Measurements from ENCODE around the gene RPL3.
"Not testable (repeated sequence)": the region's sequence is repeated elsewhere in the genome, so short reads cannot be mapped to it uniquely, and the experiment has no call there.

The RPL3 gene

GRCh38 chr22:39350757-39351688 is 31.6 kb upstream of the RPL3 start:
- no peak for DNase-seq

DNA sequence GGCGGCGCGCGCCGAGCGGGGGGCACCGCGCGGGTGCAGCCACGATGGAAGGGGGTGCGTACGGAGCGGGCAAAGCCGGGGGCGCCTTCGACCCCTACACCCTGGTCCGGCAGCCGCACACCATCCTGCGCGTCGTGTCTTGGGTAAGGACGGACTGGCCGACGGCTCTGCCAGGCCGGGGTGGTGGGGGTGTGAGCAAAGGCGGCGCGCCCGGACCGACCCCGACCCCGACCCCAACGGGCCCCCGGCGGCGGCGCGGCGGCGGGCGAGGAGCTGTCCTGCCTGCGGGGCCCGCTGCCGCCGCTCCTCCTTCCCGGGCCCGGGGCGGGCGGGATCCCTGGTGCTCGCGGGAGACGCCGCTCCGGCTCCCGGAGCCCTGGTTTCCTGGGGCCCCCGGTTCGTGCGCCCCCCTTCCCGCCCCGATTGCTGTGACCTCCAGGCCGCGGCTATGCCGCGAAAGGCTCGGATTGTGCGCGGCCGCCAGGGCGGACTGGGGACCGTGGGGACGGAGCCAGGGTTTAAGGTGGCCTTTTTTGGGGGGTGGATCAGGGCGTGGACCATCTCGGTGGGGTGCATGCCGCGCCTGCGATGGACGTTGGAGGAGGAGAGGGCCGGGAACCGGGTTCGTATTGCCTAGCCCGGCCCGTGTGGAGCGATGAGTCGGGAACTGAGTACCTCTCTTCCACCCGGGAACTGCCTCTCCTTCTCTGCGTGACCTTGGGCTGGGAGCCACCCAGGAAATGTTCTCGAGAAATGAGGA is 30.7 kb upstream of the RPL3 start, which contains the start of gene SYNGR1:
Gene SYNGR1 (plus strand): TSS at position 25 of the 760 bp plus-strand sequence. CDS start 20 bp downstream, at position 45.
- DNase-seq: peak in 1 of 2 donors; percentile 11

GRCh38 chr22:39349506-39349966 is 30.1 kb upstream of the RPL3 start:
- peak in 1 of 2 donors; percentile 26 for DNase-seq

DNA sequence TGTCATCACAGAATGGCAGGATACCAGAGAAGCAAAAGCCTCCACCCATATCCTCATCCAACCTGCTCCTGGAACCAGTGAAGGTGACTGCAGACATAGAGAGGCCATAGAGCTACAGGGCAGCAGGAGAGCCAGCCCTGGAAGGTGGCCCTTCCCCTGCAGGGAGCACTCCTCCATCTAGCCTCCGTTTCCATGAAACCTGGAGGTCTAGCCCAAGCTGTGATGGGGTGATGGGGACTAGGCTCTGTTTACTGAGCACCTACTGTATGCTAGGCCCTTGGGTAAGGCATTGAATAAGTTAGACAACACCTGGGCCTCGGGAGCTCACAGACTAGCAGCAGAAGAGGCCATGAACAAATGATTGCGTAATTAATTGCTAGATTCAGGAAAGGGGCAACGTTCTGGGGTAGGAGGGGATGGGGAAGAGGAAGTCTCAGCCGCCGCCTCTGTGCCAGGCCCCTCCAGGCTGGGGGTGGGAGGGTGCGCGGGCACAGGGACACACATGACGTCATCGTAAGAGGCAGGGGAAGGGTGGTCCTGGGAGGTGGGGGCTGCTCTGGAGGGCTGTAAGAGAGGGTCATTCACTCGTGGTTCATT is 29.6 kb upstream of the RPL3 start:
- DNase-seq: no peak

DNA sequence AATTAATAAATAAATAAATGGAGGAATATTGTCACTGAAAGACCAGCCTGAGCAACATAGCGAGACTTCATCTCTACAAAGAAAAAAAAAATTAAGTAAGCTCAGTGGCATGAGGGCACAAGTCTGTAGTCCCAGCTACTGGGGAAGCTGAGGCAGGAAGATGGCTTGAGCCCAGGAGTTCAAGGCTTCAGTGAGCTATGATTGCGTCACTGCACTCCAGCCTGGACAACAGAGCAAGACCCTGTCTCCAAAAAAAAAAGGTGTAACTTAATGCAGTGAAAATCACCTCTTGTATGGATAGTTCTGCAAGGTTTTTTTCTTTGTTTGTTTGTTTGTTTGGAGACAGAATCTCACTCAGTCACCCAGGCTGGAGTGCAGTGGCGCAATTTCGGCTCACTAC is 25.8 kb upstream of the RPL3 start:
- DNase-seq: no peak

DNA sequence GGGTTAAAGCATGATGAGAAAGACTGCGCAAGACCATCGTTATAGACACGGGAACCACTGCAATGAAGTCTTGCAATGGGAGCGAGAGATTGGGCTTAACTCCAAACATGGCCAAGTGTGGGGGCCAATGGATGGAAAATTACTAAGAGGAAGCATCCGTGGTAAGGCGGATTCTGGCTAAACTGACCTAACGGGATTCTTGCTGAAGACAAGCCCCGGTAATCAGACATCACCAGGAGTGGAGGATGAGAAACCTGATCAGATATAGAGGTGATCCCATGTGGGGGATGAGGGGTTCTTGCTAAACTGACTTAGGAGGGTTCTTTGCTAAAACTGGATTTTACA is 24.6 kb upstream of the RPL3 start:
- no peak for DNase-seq

DNA sequence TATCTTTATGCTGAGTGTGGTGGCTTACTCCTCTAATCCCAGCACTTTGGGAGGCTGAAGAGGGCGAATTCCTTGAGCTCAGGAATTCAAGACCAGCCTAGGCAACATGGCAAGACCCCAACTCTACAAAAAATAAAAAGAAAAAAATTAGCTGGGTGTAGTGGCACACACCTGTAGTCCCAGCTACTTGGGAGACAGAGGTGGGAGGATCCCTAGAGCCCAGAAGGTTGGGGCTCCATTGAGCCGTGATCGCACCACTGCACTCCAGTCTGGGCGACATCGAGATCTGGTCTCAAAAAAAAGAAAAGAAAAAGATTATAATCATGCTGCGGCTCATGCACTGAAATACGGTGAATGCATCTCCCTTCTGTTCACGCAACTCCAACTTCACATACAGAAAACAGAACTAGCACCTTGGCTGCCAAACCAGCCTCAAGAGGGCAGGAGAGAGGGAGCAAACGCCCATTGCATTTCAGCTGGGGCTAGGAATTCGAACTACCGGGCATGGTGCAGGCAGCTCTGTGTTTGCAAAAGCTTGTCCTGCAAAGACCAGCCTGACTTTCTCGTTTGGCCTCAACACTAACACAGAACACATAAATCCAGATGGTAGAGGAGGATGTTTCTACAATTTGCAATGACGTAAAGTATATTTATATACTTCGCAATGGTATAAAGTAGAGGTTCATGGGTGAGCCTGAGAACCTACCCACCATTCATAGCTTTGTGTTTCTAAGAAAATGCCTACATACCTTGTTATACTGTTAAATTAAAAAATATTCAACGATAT is 24.0 kb upstream of the RPL3 start:
- peak; percentile 56 to 63 for DNase-seq

- DNase-seq: no peak
These were observed 21.8 kb upstream of the RPL3 start for GRCh38 chr22:39341179-39341578.

GRCh38 chr22:39339775-39340174 is 20.4 kb upstream of the RPL3 start:
- not testable (repeated sequence) for DNase-seq

DNA sequence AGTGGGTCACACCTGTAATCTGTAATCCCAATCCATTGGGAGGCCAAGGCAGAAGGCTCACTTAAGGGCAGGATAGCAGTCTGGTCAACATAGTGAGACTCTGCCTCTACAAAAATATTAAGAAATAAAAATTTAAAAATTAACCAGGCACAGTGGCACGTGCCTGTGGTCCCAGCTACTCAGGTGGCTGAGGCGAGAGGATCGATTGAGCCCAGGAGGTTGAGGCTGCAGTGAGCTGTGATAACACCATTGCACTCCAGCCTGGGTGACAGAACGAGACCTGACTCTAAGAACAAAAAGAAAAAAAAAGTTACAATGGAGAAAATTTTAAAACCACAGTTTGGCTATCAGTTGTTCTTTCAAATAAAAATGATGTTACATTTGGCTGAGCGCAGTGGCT is 17.0 kb upstream of the RPL3 start:
- DNase-seq: no peak

DNA sequence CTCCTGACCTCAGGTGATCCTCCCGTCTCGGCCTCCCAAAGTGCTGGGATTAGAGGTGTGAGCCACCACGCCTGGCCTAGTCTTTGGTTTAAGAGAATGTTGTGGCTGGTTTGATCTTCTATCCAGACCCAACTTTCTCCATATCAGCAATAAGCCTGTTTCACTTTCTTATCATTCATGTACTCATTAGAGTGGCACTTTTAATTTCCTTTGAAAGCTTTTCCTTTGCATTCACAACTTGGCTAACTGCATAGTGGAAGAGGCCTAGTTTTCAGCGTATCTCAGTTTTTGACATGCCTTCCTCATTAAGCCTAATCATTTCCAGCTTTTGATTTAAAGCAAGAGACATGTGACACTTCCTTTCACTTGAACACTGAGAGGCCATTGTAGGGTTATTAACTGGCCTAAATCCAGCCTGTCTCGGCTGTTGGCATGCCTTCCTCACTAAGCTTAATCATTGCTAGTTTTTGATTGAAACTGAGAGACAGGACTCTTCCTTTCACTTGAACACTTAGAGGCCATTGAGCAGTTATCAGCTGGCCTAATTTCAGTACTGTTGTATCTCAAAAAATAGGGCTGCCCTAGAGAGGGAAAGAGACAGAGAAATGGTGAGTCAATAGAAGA is 13.1 kb upstream of the RPL3 start:
- no peak for DNase-seq

DNA sequence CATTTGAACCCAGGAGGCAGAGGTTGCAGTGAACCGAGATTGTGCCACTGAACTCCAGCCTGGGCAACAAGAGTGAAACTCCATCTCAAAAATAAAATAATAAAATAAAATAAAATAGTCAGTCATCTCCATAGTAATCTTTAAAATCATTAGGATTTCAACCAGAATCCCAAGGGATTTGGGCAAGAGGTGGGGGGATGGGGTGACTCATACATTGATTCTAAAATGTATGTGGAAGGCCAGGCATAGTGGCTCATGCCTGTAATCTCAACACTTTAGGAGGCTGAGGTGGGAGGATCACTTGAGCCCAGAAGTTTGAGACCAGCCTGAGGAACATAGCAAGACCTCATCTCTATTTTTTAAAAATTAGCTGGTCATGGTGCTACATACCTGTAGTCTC is 11.1 kb upstream of the RPL3 start:
- not testable (repeated sequence) for DNase-seq

DNA sequence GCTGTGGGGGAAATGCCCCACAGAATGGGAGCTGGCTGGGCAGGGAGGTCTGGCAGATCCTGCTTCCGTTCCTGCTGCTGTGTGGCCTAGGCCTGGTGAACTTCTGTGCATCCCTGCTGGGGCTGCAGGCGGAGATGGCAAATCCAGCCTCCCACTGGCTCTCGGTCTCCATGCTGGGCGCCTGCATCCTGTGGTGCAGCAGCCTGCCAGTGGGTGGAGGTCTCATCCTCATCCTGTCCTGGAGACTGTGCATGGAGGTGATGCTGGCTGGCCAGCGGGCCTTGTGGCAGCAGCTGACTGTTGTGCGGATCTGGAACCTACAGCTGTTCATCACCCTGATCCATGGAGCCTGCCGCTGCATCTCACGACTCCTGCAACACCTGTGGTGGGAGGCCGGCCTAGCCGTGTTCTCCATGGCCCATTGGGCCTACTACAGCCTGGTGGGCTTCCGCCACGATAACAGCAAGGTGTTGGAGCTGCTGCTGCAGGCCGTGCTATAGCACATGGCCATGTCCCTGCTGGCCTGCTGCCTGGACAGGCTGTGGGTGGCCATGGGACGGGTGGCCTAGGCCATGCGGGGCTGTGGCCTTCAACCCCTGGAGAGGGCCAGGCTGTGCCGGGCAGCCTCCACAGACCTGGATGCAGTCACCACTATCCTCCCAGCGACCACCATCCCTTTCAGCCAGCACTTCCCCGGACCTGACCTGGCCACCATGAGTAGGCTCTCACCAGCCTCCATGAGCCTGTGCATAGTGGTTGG is 8.8 kb upstream of the RPL3 start:
- DNase-seq: no peak

DNA sequence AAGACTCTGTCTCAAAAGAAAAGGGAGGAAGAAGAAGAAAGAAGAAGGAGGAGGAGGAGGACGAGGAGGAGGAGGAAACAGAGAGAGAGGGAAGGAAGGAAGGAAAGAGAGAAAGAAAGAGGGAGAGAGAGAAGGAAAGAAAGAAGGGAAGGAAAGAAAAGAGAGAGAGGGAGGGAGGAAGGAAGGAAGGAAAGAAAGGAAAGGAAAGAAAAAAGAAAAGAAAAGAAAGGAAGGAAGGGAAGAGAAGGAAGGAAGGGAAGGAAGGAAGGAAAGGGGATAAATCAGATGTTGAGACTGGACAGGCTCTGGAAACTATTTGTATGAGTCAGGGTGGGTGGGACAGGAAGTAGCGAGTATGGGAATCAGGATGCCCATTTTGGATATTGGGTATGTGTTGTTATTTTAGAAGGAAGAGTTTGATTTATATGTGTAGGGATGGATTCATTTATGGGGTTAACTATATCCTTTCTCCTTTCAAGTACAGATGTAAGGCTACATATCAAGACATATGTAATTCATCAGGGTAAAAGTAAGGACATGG is 6.0 kb upstream of the RPL3 start:
- no peak for DNase-seq

GRCh38 chr22:39320616-39321029 is 1.2 kb upstream of the RPL3 start:
- not testable (repeated sequence) for DNase-seq

- DNase-seq: no peak
These were observed 728 bp downstream of the RPL3 start for GRCh38 chr22:39318507-39319283.

- DNase-seq: no peak
These were observed 1.5 kb downstream of the RPL3 start for GRCh38 chr22:39317775-39318506.

GRCh38 chr22:39317084-39317774 is 2.2 kb downstream of the RPL3 start:
- DNase-seq: peak; percentile 26 to 48
